ENCODE measurements around the gene RALB. TPM values are rescaled to one million over a fixed set of nuclear protein-coding genes. Genes with fewer than 3 reads are reported as not detected.
"Not testable (repeated sequence)": the region's sequence is repeated elsewhere in the genome, so short reads cannot be mapped to it uniquely, and the experiment has no call there.

Gene RALB
- total RNA-seq, 1 donor from 2014 or later, result 16.3 TPM

DNA sequence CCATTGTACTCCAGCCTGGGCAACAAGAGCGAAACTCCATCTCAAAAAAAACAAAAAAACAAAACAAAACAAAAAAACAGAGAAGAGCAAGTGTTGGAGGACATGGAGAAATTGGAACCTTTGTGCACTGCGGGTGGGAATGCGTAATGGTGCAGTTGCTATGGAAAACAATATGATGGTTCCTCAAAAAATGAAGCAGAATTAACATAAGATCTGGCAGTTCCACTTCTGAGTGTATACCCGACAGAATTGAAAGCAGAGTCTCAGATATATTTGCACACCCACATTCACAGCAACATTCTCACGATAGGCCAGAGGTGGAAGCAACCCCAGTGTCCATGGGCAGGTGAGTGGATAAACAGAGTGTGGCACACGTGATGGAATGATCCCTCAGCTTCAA, 11.0 kb upstream of the RALB start:
- no peak for ATAC-seq
- no peak for DNase-seq (ENCODE audit: low spot score)

DNA sequence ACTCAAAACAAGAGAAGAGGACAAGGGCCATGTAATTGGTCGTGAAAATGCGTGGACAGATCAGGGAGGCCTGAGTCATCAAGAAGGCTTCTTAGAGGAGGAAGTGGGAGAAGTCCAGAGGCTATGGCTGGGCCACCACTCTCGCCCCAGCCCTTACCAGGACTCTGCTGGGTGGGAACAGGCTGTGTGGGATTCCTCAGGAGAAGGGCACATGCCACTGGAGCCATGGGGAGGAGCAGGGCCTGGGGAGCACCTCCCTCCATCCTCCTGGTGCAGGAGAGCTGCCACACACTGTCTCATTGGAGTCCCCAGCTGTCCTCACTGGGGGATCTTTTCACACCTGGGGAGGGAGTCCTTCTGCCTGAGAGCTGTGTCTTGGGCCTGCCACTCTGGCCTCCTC, 9.4 kb upstream of the RALB start:
- DNase-seq (ENCODE audit: low spot score) (no peak), ATAC-seq (no peak)

DNA sequence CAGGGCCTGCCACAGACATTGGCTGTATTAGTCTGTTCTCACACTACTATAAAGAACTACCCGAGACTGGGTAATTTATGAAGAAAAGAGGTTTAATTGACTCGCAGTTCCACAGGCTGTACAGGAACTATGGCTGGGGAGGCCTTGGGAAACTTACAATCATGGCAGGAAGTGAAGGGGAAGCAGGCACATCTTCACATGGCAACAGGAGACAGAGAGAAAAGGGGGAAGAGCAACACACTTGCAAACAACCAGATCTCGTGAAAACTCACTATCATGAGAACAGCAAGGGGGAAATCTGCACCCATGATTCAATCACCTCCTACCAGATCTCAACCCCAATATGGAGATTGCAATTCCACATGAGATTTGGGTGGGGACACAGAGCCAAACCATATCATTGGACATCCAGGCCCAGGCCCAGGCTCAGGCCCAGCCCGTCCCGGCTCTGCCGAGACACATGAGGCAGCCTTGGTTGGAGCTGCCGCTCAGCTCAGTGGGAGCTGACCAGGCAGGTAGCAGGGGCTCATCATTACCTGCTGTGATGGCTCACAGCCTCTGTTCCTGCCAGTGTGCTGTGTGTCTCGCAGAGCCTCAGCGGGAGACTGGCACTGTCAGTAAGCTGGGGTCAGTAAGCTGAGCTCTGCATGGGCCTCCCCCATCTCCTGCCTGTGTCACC, 8.6 kb upstream of the RALB start:
- no peak for DNase-seq (ENCODE audit: low spot score)
- no peak for ATAC-seq

DNA sequence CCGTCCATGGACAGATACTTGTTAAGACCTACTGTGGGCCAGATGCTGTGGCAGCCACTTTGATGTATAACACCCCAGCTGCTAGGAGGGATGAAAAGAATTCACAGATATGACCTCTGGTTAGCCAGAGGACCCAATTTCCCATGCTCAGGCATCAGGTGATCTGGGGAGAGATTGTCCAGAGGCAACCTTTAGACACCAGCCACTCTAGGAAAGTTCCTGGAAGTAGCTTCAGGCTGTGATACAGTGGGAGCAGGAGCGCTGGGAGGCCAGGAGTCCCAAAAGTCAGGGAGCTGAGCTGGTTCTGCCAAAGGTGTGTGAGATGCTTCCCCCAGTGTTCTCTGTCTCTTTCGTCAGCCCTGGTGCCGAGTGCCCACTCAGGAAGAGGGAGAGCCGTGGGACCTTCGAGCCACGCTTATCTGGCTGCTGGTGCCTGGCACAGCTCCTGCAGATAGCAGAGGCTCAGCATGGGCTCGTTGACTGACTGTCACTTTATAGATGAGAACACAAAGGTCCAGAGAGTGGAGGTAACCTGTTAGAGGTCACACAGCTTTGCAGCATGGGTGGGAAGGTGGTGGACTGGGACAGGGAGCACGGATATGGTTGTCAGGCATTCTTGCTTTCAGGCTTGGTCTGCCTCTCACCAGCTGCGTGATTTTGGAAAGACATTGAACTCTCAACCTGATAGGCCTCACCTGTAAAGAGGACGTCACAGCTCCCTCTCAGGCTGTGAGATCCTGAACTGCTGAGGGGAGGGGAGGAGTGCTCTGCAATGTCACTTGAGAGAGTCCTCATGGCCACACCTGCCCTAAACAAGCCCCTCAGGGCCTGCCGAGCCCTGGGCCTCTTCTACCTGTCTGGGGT, 7.8 kb upstream of the RALB start:
- ATAC-seq, result no peak
- no peak for DNase-seq (ENCODE audit: low spot score)

DNA sequence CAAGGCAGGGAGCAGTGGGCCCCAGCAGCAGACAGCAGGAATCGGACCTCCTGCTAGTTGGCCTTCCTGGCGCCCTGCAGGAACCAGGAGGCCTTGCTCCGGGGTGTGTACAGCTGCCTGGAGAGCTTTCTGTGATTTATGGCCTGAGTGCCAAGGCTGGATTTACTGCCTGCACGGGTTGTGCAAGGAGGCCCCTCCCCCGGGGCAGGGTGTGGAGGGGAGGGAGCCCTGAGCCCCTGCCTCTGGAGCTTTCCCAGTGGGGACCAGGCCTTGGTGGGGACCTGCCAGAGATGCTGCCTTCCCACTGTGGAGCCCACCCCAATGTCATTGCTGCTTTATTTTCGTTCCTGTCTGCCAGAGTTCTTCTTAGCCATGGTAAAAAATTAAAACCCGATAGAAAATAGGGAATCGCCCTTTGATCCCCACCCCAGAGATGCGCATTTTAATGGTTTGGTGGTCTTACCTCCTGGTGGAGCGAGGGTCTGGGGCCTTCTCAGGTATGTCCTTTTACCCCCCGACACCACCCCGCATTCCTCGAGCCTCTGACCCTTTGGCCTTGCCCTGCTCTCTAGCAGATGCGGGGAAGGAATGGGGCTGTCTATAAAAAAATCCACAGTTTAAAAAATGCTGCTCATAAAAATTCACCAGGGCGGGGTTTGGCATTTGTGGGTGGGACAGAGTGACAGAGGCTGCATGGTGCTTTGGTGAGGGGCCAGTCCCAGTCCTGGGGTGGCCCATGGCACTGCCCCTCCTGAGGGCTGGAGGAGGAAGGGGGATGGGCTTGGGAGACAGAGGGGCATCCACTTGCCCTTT, 6.9 kb upstream of the RALB start:
- DNase-seq (ENCODE audit: low spot score) (no peak), ATAC-seq (no peak)

DNA sequence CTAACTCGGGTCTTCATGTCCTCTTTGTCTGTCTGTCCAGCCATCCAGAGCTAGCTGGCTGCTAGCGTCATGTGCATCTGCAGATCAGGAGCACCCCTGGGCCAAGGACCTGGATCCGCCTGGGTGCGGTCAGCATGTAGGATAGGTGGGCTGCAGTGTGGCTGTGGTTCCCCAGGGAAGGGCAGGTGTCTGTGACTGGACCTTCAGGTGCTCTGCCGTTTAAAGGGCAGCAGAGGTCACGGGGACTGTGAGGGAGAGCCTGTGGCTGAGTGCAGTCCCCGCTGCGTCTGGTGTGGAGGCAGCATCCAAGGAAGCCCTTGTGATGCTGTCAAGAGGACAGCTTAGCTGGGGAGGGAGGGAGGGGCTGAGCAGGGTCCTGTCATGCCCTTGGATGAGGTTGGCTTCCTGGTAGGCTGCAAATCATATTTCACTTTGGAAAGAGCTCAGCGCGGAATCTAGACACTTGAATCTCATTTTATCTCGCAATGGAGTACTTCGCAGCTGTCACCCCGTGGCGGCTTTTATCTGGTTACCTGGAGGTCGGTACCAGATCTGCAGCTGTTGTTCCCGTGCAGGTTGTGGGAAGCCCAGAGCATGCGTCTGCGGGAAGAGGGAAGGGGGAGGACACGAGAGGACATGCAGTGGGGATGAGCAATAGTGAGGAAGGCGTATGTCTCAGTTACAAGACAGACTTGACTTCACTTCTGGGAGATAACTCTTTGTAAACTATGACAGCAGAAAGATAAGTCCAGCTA, 5.9 kb upstream of the RALB start:
- DNase-seq (ENCODE audit: low spot score) (no peak), ATAC-seq (no peak)

DNA sequence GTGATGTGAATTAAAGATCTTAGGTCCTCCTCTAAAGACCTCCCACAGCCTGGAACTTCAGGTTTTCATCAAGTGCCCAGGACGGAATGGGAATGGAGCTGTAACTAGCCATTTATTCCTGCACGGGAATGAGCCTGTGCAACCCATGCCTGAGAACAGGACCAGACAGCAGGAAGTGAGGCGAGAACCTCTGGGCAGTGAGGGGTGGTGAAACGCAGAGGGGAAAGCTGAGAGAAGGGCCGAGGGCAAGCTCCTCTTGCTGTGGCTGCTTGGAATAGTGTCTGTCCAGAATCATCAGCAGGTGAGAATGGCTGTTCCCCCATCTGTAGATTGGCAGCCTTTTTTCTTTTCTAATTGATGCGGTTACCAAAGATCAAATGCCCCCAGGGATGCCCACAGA, 4.8 kb upstream of the RALB start:
- no peak for DNase-seq (ENCODE audit: low spot score)

DNA sequence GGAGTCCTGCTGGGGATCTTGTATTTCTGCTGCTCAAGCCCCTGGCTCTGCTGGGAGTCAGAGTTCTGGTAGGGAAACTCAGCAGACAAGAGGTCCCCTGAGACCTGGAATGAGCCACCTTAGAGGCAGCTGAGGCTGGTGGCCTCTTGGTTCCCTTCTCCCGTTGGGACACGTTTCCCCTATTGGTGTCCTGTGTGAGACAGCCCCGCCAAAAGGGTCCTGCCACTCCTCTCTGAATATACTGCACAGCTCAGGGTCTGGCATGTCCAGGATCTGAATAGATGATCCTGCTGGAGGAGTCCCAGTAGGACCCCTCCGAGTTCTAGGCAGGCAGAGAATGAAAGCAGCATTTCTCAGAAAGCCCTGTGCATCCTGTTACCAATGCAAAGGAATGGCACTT, 2.0 kb upstream of the RALB start:
- DNase-seq (ENCODE audit: low spot score) (no peak), ATAC-seq (no peak)

More for the DNA sequence above, 4.8 kb upstream of the RALB start:
- no peak for ATAC-seq

DNA sequence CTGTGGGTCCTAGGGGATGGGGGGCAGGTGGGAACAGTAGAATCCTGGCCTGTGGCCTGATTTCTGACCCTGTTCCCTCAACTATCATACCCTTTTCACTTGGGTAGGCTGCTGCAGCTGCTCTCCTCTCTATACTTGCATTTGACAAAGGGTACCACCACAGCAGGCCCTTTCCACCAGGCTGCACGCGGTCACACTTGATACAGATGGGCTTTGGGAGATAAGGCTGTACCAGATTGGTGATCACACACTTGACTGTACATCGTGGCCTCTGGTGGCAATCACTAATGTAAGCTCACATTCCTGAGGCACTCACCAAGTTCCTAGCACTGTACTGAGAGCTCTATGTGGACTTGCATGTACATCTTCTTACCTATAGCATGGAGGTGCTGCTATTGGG, 1.6 kb upstream of the RALB start:
- ATAC-seq, result no peak
- no peak for DNase-seq (ENCODE audit: low spot score)

DNA sequence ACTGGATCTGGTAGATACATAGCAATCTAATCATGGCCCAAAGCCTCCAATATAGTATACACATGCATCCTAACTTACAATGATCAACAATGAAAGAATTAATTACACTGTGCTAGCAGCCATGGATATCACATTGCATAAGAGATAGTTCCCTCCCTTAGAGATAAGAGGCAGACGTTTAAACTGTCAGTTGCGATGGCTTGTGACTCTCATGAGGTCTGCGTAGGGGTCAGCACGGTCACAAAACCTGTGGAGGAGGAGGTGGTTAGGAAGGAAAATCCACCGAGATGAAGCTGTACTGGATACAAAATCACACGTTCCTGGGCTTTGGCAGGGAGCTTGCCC, 800 bp upstream of the RALB start:
- DNase-seq (ENCODE audit: low spot score) (no peak), ATAC-seq (no peak)

DNA sequence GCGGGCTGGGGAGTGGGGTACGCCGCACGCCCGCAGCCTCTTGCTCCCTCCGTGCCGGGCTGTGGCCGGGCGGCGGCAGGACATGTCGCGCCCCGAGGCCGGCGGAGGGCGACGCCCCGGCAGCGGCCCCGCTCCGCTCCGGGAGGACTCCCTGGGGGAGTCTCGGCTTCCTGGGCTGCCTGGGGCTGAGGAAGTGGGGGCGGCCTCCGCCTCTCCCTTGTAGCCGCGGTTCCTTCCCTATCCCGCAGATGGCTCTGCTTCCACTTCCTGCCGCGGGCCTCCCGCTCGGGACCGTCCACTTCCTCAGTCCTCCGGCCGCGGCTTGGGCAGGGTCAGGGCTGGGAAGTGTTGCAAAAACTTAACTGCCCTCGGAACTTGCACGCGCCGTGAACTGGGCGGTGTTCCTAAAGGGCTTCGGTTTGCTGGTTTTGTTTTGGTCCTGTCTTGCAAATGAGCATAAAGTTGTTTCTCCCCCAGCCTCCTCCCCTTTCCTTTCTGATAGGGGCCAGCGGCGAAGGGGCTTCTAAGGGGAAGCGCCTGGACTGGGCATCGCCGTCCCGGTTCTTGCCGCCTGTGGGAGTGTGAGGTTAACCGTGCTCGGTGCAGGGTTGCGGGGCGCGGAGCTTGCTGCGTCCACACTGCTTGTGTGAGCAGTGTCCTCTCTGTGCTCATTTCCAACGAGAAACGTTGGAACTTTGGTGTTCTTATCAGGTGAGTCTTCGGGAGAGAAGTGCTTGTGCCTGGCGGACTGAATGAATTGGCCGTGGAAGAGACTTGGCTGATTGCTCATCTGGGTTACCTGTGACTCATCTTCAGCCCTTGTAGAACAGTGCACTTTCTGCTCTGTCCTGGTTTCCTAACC, 600 bp downstream of the RALB start:
- peak; percentile 70 for ATAC-seq

DNA sequence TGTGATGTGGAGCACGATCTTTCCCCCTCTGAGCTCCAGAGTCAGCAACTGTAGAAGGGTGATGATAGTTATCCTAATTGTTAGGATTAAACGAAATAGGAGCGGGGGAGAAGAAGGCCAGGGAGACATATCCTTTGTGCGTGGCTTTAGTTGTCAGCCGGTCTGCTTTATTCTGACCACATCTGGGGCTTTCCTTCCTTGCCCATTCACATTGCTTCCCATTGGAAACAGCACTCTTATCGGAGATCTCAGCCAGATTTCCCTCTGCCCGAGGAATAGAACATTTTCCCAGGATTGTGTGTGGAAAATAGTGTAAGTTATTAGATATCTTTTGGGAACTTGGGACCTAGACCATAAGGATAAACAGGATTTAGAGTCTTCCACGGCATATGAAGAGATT, 1.5 kb downstream of the RALB start:
- DNase-seq (ENCODE audit: low spot score) (no peak), ATAC-seq (no peak)

More for the DNA sequence above, 600 bp downstream of the RALB start:
- DNase-seq (ENCODE audit: low spot score), result peak; percentile 83

DNA sequence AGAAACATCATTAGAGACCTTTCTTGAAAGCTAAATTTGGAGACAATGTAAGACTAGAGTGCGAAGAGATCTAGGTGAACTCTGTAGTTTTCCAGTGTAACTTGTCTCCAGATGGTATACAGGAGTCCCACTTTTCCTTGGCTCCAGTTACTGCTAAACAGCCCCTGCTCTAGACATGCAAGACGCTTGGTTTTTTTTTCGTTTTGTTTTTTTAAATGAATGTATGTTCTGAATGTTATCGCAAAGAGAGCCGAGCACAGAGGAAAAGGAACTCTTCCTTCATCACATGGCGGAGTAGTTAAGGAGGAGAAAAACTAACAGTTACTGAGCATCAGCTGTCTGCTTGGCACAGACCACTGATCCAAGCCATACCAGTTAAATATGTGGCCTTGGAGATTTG, 2.4 kb downstream of the RALB start:
- ATAC-seq (no peak), DNase-seq (ENCODE audit: low spot score) (no peak)

DNA sequence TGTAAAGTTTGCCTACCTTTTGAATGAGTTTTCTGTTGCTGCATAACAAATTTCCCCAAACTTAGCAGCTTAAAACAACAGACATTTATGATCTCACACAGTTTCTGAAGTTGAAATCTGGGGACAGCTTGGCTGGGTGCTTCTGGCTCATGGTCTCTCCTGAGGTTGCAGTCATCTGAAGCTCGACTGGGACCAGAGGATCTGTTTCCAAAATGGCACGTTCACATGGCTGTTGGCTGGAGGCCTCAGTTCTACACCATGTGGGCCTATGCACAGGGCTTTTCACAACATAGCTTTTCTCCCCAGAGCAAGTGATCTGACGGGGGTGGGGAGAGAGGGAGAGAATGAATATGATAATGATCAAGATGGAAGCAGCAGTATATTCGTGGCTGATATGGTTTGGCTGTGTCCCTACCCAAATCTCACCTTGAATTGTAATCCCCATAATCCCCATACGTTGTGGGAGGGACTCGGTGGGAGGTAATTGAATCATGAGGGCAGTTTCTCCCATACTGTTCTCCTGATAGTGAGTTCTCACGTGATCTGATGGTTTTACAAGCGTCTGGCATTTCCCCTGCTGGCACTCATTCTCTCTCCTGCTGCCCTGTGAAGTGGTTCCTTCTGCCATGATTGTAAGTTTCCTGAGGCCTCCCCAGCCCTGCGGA, 3.5 kb downstream of the RALB start:
- DNase-seq (ENCODE audit: low spot score) (no peak), ATAC-seq (no peak)

DNA sequence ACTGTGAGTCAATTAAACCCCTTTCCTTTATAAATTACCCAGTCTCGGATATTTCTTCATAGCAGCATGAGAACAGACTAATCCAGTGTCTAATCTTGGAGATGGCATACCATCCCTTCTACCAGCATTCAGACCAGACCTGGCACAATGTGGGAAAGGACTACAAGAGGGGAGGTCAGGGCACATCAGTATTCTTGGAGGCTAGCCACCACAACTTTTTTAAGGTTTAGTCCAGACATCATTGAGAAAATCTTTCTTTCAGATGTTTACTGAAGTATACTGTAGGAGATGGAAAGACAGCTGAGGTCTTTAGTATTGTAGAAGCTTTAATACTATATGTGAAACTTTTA, 4.0 kb downstream of the RALB start:
- no peak for DNase-seq (ENCODE audit: low spot score)
- ATAC-seq, result no peak

DNA sequence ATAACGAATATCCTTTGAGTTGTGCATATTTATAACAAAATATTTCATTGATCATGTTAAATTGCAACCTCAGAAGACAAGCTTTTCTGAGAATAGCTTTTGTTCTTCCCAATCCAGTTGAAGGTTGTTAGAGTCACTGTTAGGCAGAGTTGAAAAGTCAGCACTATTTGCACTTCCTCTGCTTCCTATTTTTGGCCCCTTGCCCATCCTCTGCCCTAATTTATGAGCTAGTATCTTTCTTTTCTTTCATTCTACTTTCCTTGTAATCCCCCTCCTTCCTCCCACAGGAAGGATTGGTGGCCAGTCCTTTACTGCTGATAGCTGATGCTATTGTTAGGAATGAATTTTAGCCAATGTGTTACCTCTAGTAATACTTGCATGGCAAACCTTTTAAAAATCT, 4.9 kb downstream of the RALB start:
- no peak for DNase-seq (ENCODE audit: low spot score)
- ATAC-seq, result no peak

DNA sequence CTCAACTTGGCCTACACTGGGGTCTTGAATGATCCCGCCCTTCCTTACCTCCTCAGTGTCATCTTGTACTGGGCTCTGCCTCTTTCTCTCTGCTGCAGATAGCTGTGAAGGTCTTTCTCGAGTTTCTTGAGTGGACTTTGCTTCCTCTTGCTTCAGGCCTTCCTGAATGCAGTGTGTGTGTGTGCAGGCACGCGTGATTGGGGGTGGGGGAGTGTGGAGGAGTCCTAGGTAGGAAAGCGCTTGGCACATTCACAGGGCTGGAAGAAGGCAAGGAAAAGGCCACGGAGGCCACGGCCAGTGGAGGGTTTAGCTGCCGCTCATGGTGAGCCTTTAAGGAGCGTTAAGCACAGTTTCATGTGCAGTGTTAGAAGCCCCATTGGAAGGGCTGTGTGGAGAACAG, 5.5 kb downstream of the RALB start:
- DNase-seq (ENCODE audit: low spot score) (no peak), ATAC-seq (no peak)

DNA sequence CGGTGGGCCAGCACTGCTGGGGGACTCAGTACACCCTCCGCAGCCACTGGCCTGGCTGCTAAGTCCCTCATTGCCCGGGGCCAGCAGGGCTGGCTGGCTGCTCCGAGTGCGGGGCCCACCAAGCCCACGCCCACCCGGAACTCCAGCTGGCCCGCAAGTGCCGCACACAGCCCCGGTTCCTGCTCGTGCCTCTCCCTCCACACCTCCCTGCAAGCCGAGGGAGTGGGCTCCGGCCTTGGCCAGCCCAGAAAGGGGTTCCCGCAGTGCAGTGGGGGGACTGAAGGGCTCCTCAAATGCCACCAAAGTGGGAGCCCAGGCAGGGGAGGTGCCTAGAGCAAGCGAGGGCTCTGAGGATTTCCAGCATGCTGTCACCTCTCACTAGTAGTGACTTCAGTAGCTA, 7.3 kb downstream of the RALB start:
- not testable (repeated sequence) for ATAC-seq; DNase-seq (ENCODE audit: low spot score)

DNA sequence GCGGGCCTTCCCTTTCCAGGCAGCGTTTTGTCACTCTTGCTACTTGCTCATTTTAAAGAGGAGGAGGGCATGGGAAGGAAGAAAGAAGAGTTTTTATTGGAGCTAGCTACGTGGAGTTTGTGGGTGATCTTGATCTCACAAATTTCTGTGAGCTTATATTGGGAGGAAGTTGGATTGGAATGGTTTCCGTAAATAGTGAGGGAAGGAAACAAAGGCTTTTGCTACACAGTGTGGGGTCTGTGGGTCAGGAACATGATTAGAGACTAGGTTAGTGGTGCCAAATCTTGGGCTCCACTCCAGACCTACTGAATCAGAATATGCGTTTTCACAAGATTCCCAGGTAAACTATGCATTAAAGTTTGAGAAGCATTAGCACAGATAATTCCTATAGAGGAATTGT, 8.1 kb downstream of the RALB start:
- peak; percentile 34 for ATAC-seq
- DNase-seq (ENCODE audit: low spot score), result no peak

Data from left lobe of liver (tissue), 2 donors.